ENCODE measurements around the gene FAM174A. TPM values are rescaled to one million over a fixed set of nuclear protein-coding genes. Genes with fewer than 3 reads are reported as not detected.

FAM174A gene
- total and polyA plus RNA-seq, 4 donors, result 21.3 to 60.1 (median 41.3) TPM

DNA sequence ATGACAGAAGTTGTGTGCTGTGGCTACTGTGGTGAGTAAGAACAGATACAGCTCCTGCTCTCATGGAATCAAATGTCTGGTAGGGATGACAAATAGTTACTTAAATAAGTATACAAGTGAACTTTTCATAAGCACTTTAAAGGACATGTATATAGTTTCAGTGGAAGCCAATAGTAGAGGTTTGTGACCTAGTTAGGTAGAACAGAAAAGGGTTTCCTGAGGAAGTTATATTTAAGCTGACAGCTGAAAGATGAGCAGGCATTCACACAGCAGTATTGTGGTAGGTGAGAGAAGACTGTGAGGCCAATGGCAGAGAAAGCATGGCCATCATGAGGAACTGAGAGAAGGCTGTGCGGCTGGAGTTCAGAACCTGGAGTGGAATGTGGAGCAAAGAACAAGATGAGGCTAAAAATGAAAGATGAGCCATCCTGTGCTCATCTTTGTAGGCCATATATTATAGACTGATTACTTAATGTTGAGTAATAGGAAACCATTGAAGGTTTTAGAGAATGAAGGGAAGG lies 15.4 kb downstream of the FAM174A start:
- DNase-seq (no peak), ATAC-seq (ENCODE audit: insufficient read depth, low FRiP score) (no peak)
- Histone ChIP-seq H3K4me3 (no peak overlapping the region), H3K9me3 (ENCODE audit: control insufficient read depth in 4 of 4, insufficient read depth in 3 of 4, low read length in 3 of 4) (no peaks in the 10 kb centered on the region), H3K36me3 (ENCODE audit: control insufficient read depth in 4 of 4, insufficient read depth in 4 of 4, low read length in 4 of 4) (peaks cover 0 to 5% (median 0%) of the 10 kb centered on the region in 4 donors), H3K27ac (ENCODE audit: low read depth in 1 of 2, low read length in 1 of 2) (no peak overlapping the region), H3K27me3 (ENCODE audit: control insufficient read depth in 3 of 3, insufficient read depth in 3 of 3, low read length in 2 of 3) (no peaks in the 10 kb centered on the region), H3K4me1 (ENCODE audit: control insufficient read depth in 5 of 5, insufficient read depth in 5 of 5, low read length in 5 of 5) (peaks cover 0 to 4% (median 2%) of the 10 kb centered on the region in 5 donors), H3K9ac (ENCODE audit: insufficient read depth in 1 of 2, low read length in 2 of 2) (no peak overlapping the region)
- 77 to 94% methylated on average over 1 of the region's 1 CpG for WGBS, 2 donors
- TF ChIP-seq, protein P1, sequence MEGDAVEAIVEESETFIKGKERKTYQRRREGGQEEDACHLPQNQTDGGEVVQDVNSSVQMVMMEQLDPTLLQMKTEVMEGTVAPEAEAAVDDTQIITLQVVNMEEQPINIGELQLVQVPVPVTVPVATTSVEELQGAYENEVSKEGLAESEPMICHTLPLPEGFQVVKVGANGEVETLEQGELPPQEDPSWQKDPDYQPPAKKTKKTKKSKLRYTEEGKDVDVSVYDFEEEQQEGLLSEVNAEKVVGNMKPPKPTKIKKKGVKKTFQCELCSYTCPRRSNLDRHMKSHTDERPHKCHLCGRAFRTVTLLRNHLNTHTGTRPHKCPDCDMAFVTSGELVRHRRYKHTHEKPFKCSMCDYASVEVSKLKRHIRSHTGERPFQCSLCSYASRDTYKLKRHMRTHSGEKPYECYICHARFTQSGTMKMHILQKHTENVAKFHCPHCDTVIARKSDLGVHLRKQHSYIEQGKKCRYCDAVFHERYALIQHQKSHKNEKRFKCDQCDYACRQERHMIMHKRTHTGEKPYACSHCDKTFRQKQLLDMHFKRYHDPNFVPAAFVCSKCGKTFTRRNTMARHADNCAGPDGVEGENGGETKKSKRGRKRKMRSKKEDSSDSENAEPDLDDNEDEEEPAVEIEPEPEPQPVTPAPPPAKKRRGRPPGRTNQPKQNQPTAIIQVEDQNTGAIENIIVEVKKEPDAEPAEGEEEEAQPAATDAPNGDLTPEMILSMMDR (IDR thresholded peaks at IDR 0.05; ENCODE audit: control extremely low read depth, extremely low read depth), result no peak

DNA sequence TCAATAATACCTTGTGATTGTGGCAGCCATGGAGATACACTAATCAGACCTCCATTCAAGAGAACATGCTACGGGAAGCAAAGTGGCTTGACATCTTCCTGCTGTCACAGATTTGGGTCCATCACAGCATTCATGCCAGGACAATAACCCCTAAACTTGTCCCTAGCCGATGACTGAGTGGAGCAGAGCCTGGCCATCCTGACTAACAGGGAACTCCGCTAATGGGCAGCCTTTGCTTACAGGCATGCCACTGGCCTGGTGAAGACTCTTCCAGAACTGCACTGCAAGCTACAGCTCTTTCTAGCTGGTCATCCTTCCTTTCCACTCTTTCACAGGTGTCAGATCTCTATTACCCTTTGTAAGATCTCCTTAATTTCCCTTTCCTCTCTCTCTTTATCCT lies 16.0 kb downstream of the FAM174A start:
- H3K27ac ChIP-seq (ENCODE audit: low read depth in 1 of 2, low read length in 1 of 2), result peak overlapping the region in 1 of 2 donors; percentile 17
- H3K9ac ChIP-seq (ENCODE audit: insufficient read depth in 1 of 2, low read length in 2 of 2), result no peak overlapping the region
- no peaks in the 10 kb centered on the region for H3K27me3 ChIP-seq (ENCODE audit: control insufficient read depth in 3 of 3, insufficient read depth in 3 of 3, low read length in 2 of 3)
- DNase-seq (no peak), ATAC-seq (ENCODE audit: insufficient read depth, low FRiP score) (no peak)
- peaks cover 0 to 4% (median 0%) of the 10 kb centered on the region in 4 donors for H3K36me3 ChIP-seq (ENCODE audit: control insufficient read depth in 4 of 4, insufficient read depth in 4 of 4, low read length in 4 of 4)
- TF ChIP-seq, protein P1 (IDR thresholded peaks at IDR 0.05; ENCODE audit: control extremely low read depth, extremely low read depth), result no peak
- H3K4me3 ChIP-seq, result no peak overlapping the region
- WGBS, 2 donors, result 96 to 97% methylated on average over 3 of the region's 3 CpGs
- no peaks in the 10 kb centered on the region for H3K9me3 ChIP-seq (ENCODE audit: control insufficient read depth in 4 of 4, insufficient read depth in 3 of 4, low read length in 3 of 4)
- H3K4me1 ChIP-seq (ENCODE audit: control insufficient read depth in 5 of 5, insufficient read depth in 5 of 5, low read length in 5 of 5), result peaks cover 0 to 4% (median under 1%) of the 10 kb centered on the region in 5 donors

DNA sequence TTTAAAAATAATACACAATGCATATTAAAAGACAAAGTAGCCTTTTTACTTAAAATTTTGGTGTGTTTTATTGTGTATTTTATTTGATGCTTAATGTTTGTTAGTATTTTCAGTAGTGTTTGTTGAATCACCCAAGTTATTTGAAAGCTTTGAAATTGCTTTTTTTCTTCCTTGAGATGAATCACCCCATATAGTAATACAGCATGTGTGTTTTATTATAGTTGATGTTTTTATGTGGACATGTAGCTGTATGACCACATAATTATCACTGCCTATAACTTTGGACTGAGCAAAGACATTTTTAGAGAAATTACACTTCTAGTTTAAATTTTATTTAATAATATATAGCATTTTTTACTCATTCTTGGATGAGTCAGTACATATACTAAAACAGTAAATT lies 18.0 kb downstream of the FAM174A start:
- TF ChIP-seq, protein P1 (IDR thresholded peaks at IDR 0.05; ENCODE audit: control extremely low read depth, extremely low read depth), result no peak
- ATAC-seq (ENCODE audit: insufficient read depth, low FRiP score), result no peak
- H3K27me3 ChIP-seq (ENCODE audit: control insufficient read depth in 3 of 3, insufficient read depth in 3 of 3, low read length in 2 of 3), result no peaks in the 10 kb centered on the region
- no peak overlapping the region for H3K4me3 ChIP-seq
- DNase-seq, result no peak
- no peaks in the 10 kb centered on the region for H3K9me3 ChIP-seq (ENCODE audit: control insufficient read depth in 4 of 4, insufficient read depth in 3 of 4, low read length in 3 of 4)
- H3K9ac ChIP-seq (ENCODE audit: insufficient read depth in 1 of 2, low read length in 2 of 2), result no peak overlapping the region
- H3K27ac ChIP-seq (ENCODE audit: low read depth in 1 of 2, low read length in 1 of 2), result no peak overlapping the region
- peaks cover 0 to 4% (median 0%) of the 10 kb centered on the region in 5 donors for H3K4me1 ChIP-seq (ENCODE audit: control insufficient read depth in 5 of 5, insufficient read depth in 5 of 5, low read length in 5 of 5)
- H3K36me3 ChIP-seq (ENCODE audit: control insufficient read depth in 4 of 4, insufficient read depth in 4 of 4, low read length in 4 of 4), result no peaks in the 10 kb centered on the region

DNA sequence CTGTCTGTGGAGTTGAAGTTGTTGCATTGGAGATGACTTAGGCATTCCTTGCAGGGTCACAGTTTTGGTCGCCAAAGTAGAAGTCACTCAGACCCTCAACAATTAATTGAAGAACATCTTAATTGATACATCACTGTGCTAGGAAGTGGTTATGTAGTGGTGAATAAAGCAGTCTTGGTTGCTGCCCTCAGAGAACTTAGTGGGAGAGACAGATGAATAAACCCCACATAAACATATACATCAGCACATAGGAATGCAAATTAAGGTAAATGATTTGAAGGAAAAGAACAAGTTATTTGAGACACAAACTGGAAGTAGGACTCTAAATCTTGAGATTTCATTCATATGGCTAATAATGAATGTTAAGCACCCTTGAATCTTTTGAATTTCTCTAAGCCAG lies 25.7 kb downstream of the FAM174A start:
- no peak overlapping the region for H3K4me3 ChIP-seq
- H3K36me3 ChIP-seq (ENCODE audit: control insufficient read depth in 4 of 4, insufficient read depth in 4 of 4, low read length in 4 of 4), result peaks cover 4 to 9% (median 6%) of the 10 kb centered on the region in 4 donors
- H3K9me3 ChIP-seq (ENCODE audit: control insufficient read depth in 4 of 4, insufficient read depth in 3 of 4, low read length in 3 of 4), result no peaks in the 10 kb centered on the region

More for the DNA sequence above, 25.7 kb downstream of the FAM174A start:
- Histone ChIP-seq H3K27me3 (ENCODE audit: control insufficient read depth in 3 of 3, insufficient read depth in 3 of 3, low read length in 2 of 3) (no peaks in the 10 kb centered on the region), H3K4me1 (ENCODE audit: control insufficient read depth in 5 of 5, insufficient read depth in 5 of 5, low read length in 5 of 5) (no peaks in the 10 kb centered on the region), H3K27ac (ENCODE audit: low read depth in 1 of 2, low read length in 1 of 2) (no peak overlapping the region), H3K9ac (ENCODE audit: insufficient read depth in 1 of 2, low read length in 2 of 2) (no peak overlapping the region)
- 93 to 95% methylated on average over 1 of the region's 1 CpG for WGBS, 2 donors
- TF ChIP-seq, protein P1 (IDR thresholded peaks at IDR 0.05; ENCODE audit: control extremely low read depth, extremely low read depth), result no peak
- ATAC-seq (ENCODE audit: insufficient read depth, low FRiP score) (no peak), DNase-seq (no peak)

All from lung (tissue), 12 donors.